Measurements from ENCODE around the gene JAKMIP2. TPM values are rescaled to one million over a fixed set of nuclear protein-coding genes. Genes with fewer than 3 reads are reported as not detected.

JAKMIP2 gene
- total RNA-seq, 1 experiment from 2014 or later: 1.2 TPM

- no TSS peak for BruUV-seq (replicated peaks)
- ChIA-PET CTCF (no interaction called here), POLR2A (no interaction called here)
- DNase-seq: no peak
- Histone ChIP-seq H3K9me3 (no peaks in the 10 kb centered on the region), H3K27me3 (replicated peaks; ENCODE audit: control insufficient read depth, insufficient read depth, low read length) (no peaks in the 10 kb centered on the region), H3K4me1 (no peaks in the 10 kb centered on the region), H3K4me3 (ENCODE audit: low read depth, low read length) (no peak overlapping the region), H3K36me3 (ENCODE audit: control insufficient read depth, insufficient read depth, low read length) (no peaks in the 10 kb centered on the region)
- no peak overlapping the region for H3K4me3 Mint-ChIP-seq (ENCODE audit: unreplicated experiment)
- no peak for TF ChIP-seq CTCF (IDR thresholded peaks at IDR 0.05; ENCODE audit: insufficient read depth in 1 of 2, low read depth in 1 of 2, low read length in 1 of 2, severe bottlenecking in 1 of 2, unreplicated experiment in 1 of 2)
- intact Hi-C loops (cut with micrococcal nuclease; ENCODE audit: unreplicated experiment): no loop called here
- H3K9me3 Mint-ChIP-seq (ENCODE audit: unreplicated experiment): peaks cover 17% of the 10 kb centered on the region
- no peak overlapping the region for H3K27ac Mint-ChIP-seq (ENCODE audit: unreplicated experiment)
- no peaks in the 10 kb centered on the region for H3K36me3 Mint-ChIP-seq (ENCODE audit: insufficient read depth, unreplicated experiment)
- H3K4me1 Mint-ChIP-seq (ENCODE audit: low read depth, unreplicated experiment): peaks cover 7% of the 10 kb centered on the region
- no peaks in the 10 kb centered on the region for H3K27me3 Mint-ChIP-seq (ENCODE audit: insufficient read depth, unreplicated experiment)
These were observed 1.8 kb upstream of the JAKMIP2 start for GRCh38 chr5:147784146-147784987.

GRCh38 chr5:147780924-147781573, 1.5 kb downstream of the JAKMIP2 start:
- TF ChIP-seq CTCF (IDR thresholded peaks at IDR 0.05; ENCODE audit: insufficient read depth in 1 of 2, low read depth in 1 of 2, low read length in 1 of 2, severe bottlenecking in 1 of 2, unreplicated experiment in 1 of 2): no peak
- H3K27me3 Mint-ChIP-seq (ENCODE audit: insufficient read depth, unreplicated experiment): no peaks in the 10 kb centered on the region
- DNase-seq: no peak
- H3K9me3 ChIP-seq: no peaks in the 10 kb centered on the region
- H3K4me3 ChIP-seq (ENCODE audit: low read depth, low read length): no peak overlapping the region
- no peaks in the 10 kb centered on the region for H3K27me3 ChIP-seq (replicated peaks; ENCODE audit: control insufficient read depth, insufficient read depth, low read length)
- intact Hi-C loops (cut with micrococcal nuclease; ENCODE audit: unreplicated experiment): no loop called here
- TSS peak; percentile 51 for BruUV-seq (replicated peaks)
- H3K27ac Mint-ChIP-seq (ENCODE audit: unreplicated experiment): no peak overlapping the region
- H3K4me3 Mint-ChIP-seq (ENCODE audit: unreplicated experiment): no peak overlapping the region
- H3K4me1 Mint-ChIP-seq (ENCODE audit: low read depth, unreplicated experiment): no peaks in the 10 kb centered on the region
- no peaks in the 10 kb centered on the region for H3K36me3 ChIP-seq (ENCODE audit: control insufficient read depth, insufficient read depth, low read length)
- no peaks in the 10 kb centered on the region for H3K36me3 Mint-ChIP-seq (ENCODE audit: insufficient read depth, unreplicated experiment)
- H3K4me1 ChIP-seq: no peaks in the 10 kb centered on the region
- no peaks in the 10 kb centered on the region for H3K9me3 Mint-ChIP-seq (ENCODE audit: unreplicated experiment)
- POLR2A ChIA-PET: no interaction called here
- CTCF ChIA-PET: no interaction called here

- TF ChIP-seq CTCF (IDR thresholded peaks at IDR 0.05; ENCODE audit: insufficient read depth in 1 of 2, low read depth in 1 of 2, low read length in 1 of 2, severe bottlenecking in 1 of 2, unreplicated experiment in 1 of 2): no peak
- Mint-ChIP-seq H3K27ac (ENCODE audit: unreplicated experiment) (no peak overlapping the region), H3K36me3 (ENCODE audit: insufficient read depth, unreplicated experiment) (no peaks in the 10 kb centered on the region), H3K9me3 (ENCODE audit: unreplicated experiment) (no peaks in the 10 kb centered on the region), H3K4me3 (ENCODE audit: unreplicated experiment) (no peak overlapping the region), H3K27me3 (ENCODE audit: insufficient read depth, unreplicated experiment) (no peaks in the 10 kb centered on the region), H3K4me1 (ENCODE audit: low read depth, unreplicated experiment) (no peaks in the 10 kb centered on the region)
- Histone ChIP-seq H3K36me3 (ENCODE audit: control insufficient read depth, insufficient read depth, low read length) (no peaks in the 10 kb centered on the region), H3K27me3 (replicated peaks; ENCODE audit: control insufficient read depth, insufficient read depth, low read length) (no peaks in the 10 kb centered on the region), H3K4me1 (no peaks in the 10 kb centered on the region), H3K4me3 (ENCODE audit: low read depth, low read length) (no peak overlapping the region), H3K9me3 (no peaks in the 10 kb centered on the region)
- intact Hi-C loops (cut with micrococcal nuclease; ENCODE audit: unreplicated experiment): no loop called here
- ChIA-PET CTCF (no interaction called here), POLR2A (no interaction called here)
- DNase-seq: no peak
- BruUV-seq (replicated peaks): no TSS peak
These were observed 2.8 kb downstream of the JAKMIP2 start for GRCh38 chr5:147779694-147780093.
